C4-2B (cell line): ENCODE measurements around the gene RFTN2.

ENCODE experiments used
- ZFX ChIP-seq: fragments of 450-650 bp; IDR thresholded peaks from 2 replicates; pipeline ENCODE4 v1.6.1; 2017
- TF ChIP-seq, protein P1 (sequence below): fragments of 450-650 bp; conservative IDR thresholded peaks from 2 replicates; pipeline ENCODE4 v1.5.1; 2017; ENCODE audit warnings: mild to moderate bottlenecking

DNA sequence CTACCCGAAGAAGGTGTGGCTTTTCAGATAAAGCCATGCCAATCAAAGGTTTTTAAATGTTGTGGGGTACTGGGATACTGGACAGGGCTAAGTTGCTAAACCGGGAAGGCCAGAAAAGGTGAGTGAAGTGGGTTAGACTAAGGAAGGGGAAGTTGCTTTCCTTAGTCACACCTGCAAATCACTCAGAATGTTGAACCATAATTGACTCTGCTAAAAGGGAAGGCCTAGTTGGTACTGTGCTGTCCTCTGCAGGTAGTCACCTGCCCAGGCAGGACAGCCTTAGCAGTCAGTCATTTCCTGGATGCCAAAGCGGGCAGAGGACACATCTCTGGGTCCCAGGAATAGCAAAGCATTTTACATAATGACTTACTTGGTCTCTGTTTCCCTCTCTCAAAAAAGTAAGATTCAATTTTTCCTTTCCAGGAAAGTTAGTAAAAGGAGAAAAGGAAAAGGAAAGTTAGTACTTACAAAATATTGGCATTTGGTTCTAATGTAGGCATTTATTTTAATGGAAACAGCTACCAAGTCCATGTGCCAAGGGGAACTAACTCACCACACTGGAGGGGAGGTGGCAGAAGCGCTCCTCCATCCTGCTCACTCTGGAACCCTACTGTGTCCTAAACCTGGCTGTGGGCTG lies 60.3 kb downstream of the RFTN2 start:
- TF ChIP-seq, protein P1, sequence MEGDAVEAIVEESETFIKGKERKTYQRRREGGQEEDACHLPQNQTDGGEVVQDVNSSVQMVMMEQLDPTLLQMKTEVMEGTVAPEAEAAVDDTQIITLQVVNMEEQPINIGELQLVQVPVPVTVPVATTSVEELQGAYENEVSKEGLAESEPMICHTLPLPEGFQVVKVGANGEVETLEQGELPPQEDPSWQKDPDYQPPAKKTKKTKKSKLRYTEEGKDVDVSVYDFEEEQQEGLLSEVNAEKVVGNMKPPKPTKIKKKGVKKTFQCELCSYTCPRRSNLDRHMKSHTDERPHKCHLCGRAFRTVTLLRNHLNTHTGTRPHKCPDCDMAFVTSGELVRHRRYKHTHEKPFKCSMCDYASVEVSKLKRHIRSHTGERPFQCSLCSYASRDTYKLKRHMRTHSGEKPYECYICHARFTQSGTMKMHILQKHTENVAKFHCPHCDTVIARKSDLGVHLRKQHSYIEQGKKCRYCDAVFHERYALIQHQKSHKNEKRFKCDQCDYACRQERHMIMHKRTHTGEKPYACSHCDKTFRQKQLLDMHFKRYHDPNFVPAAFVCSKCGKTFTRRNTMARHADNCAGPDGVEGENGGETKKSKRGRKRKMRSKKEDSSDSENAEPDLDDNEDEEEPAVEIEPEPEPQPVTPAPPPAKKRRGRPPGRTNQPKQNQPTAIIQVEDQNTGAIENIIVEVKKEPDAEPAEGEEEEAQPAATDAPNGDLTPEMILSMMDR: peak; percentile 70
- no peak for TF ChIP-seq ZFX
